Activated T-helper 1 cell treated with anti-CD3 and anti-CD28 coated beads, Interleukin-2, amount 50 U/mL, for 16 hours (primary cell): Measurements from ENCODE around the gene NTRK2.

ENCODE experiments used
- DNase-seq, 2 donors: peaks; one replicate each; pipeline ENCODE4 v3.0.0-alpha.2; 2020; ENCODE audit warnings: low read depth in 1 of 2, low spot score in 1 of 2

Gene NTRK2

DNA sequence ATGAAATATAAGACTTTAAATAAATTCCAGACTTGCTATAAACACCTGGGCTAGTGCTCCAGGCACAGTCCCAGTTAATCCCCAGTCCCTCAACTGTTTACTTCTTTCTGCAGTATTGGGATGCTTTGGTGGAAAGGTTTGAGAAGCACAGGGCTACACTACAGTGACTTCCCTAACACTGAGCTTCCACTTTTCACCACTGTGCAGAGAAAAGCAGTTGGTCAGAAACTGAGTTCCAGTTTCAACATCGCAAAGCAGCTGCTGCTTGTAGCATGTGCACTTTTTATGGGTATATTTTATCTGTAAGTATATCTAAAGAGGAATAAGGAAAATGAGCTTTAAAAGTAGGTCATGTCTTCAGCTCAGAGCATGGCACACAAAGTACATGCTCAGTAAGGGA is 339.7 kb downstream of the NTRK2 start:
- no peak for DNase-seq

DNA sequence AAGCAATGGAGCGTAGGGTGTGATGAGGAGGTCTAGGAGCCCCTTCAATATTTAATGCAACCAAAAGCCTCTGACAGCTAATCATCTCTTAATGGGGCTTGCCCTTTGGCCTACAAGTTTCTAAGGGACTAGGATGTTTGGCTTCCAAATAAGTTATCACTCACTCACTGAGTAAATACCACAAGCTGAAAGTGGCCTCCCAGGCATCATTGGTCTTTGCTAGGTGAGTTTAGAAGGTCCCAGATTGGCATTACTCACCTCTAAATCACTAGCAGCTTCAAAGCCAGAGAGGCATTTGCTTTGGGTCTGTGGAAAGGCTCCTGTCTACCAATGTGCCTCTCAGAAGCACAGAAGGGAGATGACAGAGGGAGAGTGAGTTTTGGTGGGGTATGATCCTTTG is 344.2 kb downstream of the NTRK2 start:
- DNase-seq = no peak

DNA sequence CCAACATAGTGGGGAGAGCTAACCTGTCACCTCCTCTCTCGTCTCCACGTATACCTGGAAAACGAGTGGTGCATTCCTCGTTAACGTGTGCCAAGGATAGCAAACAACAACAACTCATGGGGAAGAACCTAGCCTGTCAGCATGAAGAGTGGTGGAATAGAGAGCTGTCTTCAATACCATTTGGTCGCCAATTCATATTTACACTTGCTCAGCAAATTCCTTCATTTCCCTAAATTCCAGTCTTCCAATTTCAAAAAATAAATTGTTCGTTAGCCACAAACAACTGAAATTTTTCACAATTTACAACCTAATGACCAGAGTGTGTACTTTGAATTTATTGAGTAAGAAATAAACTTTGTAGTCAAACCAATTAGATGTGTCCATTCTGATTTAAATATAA is 344.8 kb downstream of the NTRK2 start:
- DNase-seq = no peak

DNA sequence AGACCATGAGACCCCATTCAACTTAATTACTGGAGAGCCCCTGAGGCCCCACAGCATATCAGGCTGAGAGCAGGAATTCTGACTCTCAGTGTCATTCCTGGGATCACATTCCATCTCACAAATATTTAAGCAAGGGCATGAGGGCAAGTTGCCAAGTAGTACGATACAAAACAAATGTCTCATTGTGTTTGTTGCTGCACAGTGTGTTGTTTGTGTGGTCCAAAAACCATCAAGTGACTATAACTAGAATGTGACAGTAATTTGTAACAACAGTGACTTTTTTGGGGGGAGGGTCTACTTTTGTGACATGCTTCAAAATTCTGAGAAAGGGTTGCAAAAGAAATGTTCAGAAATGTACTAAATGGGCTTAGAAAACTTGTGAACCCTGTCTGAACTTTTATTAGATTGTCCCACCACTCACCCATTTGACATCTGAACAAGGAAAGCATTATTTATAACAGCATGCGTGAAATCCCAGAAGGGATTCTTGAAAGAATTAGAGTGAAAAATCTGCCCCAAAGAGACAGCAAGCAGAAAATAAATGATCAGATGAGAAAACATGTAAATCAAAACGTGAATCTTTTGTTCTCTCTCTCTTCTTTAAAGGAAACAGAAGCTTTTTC is 347.0 kb downstream of the NTRK2 start:
- no peak for DNase-seq

DNA sequence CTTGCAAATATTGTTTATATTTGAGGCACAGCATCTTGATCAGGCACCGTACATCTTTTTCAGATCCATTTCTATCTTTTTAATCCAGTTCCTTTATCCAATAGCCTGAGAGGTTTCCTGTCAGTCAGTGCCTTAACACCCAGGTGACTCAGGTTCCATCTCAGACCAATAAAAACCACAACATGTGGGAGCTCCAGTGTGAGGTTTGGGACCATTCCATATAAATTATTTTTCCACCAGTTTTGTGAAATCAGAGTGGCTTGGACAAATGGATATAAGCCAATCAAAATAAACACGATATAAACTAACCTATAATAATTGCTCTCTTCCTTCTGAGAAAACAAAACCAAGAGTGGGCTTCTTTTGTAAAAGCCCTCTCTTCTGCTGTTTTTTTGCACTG is 351.3 kb downstream of the NTRK2 start:
- DNase-seq = no peak

DNA sequence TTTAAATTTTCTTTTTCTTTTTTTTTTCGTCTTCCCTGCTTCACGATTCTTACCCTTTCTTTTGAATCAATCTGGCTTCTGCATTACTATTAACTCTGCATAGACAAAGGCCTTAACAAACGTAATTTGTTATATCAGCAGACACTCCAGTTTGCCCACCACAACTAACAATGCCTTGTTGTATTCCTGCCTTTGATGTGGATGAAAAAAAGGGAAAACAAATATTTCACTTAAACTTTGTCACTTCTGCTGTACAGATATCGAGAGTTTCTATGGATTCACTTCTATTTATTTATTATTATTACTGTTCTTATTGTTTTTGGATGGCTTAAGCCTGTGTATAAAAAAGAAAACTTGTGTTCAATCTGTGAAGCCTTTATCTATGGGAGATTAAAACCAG is 352.2 kb downstream of the NTRK2 start:
- DNase-seq = no peak

DNA sequence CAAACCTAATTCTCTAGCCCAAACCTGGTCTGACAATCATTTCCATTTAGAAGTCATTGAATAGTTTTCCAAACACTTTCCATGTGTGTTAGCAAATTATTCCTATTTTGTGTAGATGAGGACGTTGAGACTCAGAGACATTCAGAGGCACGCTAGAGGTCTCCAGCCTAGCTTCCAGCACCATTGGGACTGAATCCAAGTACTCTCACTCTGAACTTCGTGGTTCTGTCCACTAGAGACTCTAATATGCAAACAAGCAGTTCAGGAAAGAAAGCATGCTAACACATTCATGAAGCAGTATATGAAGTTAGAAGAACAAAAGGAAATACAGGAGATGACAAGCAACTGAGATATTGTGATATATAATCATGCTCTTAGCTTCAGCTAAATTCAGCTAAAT is 354.8 kb downstream of the NTRK2 start:
- no peak for DNase-seq

DNA sequence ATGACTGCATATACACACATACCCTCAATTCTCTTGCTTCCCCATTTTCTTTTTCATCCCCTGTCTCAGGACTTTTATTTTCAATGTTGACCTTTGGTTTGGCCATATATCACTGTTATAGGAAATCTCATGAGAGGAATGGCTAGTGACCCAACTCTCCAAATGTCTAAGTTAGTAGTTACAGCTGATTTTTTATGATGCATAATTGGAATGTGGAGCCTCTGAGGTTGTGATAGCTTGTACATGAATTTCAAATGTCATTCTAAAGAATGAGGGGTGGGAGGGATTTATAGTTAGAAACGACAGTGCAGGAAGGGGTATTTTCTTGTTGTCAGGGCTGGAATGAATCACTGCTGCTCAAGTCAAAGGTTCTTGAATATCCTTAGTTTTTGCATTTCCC is 356.1 kb downstream of the NTRK2 start:
- no peak for DNase-seq

DNA sequence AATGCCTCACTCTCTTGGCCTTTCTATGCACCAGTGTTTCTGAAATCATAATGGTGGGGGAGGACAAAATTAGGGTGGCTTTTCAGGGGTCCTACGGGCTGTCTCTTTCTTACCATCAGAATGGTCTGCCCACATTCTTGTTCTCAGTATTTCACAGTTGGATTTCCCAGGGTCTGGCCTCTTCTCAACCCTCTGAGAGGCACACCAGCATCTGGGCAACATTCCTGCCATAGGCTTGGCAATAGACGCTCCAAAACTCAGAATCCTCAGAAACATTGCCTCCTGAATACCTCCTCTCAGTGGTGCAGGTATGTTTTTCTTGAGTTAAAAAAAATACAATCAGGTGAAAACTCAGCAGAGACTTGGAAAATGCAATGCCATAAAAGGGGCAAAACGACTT is 358.3 kb downstream of the NTRK2 start:
- DNase-seq = no peak

DNA sequence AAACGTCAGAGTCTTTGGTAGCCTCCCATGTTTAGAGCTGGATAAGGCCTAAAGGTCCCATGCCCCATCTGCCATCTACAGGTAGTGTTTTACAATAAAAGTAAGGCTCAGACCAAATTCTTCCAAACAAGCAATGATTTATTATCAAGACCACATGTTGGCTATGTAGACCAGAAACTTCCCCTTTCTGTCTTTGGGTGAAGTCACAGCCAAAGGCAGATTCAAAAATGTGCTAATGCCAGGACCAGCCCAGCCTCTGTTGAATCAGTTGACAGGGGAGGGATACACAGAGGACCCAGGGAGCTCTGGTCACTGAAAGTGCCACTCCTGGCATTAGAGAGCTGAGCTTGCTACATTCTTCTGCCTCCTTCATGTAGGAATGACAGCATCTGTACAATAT is 360.8 kb downstream of the NTRK2 start:
- no peak for DNase-seq

DNA sequence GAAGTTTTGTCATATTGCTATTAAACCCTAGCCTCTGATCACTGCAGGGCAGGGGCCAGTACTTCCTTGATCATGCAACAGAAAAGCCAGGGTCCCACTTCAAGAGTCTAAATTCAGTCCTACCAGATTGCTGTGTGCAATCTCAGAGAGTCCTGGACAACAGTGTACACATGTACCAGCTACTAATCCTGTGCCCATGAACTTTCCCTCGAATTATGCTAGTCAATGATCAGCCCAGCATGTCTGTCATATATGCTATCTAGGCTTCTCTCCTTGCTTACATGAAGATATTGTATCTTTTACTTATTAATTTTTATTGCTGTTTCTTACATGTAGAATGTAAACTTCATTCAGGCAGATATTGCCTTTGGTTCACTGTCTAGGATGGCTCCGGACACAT is 367.0 kb downstream of the NTRK2 start:
- no peak for DNase-seq

DNA sequence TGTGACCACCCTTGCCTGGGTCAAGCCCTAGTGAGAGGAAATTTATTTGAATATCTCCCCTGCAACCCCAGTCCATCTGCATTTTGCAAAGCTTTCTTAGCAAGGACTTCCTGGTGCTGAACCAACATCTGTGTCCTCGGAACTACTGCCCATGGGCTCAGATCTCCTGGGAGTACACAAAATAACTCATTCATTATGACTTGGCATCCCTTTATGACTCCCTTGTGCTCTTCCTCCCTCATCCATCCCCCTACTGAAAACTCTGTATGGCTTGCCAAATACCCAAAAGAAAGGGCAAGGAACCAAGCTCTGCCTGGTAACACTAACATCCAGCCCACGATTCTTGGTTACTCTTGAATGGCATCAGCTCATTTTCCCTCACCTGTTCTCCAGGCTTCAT is 368.5 kb downstream of the NTRK2 start:
- no peak for DNase-seq

DNA sequence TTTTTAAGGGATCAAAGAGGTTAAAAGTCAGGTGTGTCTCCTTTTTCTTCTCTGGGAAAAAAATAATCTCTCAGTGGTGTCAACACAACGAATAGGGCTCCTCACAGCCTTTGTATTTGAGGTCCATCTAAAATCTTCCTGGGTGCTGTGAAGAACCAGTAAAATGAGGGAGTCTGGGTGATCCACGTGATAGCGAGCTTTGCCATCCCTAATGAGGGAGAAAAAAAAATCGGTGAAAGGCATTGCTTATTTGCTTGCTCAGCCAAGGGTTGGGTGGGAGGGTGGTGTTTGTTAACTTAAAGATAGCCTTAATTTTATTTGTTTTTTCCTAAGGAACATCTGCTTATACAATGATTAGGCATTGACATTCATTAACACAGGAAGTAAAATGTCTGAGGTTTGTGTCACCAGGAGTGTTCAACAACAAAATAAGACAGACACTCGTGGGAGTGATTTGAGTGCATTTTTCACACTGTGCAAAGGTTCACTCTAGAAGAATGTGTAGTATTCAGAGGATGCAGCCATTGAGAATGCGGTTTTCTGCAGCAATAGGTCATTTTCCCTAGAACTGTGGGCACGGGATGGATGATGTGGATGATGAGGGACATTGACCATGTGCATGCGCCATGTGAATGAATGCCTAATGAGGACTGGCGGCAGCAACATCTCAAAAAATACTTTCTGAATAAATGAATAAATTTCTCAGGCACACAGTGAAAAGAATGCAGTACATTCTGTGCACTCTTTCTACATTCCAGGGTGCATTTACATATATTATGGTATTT is 369.5 kb downstream of the NTRK2 start:
- DNase-seq = no peak

DNA sequence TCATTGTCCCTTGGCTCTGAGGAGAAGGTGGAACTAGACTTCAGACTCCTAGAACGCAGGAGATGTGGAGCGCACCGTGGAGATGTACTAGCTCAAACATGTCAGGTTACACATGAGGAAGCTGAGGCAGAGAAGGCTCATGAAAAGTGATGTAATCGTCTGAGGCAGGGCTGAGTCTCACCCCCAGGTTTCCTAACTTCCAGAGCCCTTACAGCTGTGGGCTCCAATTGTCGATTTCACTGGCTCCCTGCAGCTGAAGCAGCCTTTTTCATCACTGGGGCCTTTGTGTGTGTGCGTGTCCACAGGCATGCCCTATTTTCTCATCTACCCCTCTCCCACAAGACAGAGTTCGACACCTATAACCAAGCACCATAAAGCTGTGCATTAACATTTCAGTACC is 370.6 kb downstream of the NTRK2 start:
- no peak for DNase-seq

DNA sequence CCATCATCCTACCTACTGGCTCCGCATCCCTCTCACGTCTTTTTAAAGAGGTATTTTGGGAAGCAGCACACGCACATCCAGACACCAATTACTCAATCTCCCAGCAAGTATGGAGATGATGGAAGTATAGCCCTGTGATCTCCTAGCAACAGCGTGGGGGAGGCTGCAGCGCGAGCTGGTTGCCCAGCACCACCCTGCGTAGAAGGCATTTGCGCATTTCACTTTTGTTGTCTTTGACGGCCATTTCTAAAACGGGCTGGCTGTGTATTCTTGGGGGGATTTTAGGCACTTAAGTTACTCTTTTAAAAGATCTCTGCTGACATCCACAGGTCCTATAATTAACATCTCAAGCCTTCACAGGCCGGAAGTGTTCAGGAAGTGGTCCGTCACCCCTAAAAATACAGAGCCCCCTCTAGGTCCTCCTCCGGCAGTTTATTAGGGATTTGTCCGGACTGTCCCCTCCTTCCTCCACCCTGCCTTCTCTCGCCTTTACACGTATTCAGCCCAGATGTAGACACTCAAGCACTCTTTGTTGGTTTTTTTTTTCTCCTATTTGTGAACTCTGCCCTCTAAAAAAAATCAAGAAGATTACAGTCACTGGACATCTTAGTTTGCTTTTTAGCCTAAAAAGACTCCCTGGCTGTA is 371.4 kb downstream of the NTRK2 start:
- no peak for DNase-seq

DNA sequence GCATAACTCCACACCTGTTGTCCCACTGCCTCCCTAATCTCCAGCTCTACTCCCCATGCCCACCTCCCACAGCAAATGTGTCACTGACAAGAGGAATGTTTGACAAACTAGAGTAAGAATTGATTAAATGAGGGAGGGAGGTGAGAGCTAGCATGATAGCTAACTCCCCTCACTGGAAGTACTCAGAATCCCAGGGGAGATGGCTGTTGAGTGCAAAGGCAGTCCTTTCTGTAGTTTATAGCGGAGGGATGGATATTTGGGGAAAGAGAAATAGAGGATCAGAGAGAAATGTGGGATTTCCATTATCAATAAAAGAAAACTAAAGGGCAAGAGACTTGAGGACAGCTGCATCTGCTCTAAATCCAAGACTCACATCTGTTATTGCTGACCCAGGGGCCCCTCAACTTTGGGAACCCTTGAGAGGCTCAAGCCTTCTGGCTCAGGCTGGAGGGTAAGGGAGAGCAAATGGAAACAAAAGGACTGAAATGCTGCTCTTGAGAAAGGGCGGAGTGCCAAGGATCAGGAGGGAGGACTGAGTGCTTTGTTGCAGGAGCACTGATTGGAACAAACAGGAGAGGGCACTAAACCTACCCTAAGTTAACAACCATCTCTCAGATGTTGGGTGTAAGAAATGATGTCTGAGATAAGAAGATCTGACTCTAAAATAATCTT is 372.1 kb downstream of the NTRK2 start:
- no peak for DNase-seq

DNA sequence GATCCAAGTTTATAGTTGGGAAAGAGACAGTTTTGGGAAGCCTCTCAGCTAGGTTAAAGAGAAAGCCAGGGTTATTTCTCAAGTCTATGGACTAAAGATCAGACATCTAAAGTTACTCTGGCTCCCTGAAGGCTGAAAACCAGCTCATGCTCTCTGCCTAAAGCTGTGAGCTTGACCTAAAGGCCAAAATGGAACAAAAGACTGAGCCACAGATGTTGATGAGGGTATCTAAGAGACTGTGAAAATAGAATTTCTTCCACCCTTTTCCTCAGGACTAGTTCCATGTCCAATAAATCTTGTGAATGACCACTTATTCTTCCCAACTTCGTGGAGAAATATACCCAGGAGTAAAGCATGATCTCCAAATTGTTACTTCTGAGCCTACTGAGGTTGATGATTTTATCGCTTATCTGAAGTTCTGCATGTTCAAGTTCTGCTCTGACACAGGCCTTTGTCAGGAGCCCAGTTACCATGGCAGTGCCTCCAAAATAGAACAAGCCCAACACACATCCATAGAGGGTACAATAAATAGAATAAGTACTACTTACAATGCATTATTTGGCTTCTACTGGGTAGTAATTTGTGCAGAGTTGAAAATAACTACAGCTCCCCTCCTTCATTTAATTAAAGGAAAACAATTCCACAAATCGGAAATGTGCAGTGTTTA is 373.6 kb downstream of the NTRK2 start:
- DNase-seq = no peak

DNA sequence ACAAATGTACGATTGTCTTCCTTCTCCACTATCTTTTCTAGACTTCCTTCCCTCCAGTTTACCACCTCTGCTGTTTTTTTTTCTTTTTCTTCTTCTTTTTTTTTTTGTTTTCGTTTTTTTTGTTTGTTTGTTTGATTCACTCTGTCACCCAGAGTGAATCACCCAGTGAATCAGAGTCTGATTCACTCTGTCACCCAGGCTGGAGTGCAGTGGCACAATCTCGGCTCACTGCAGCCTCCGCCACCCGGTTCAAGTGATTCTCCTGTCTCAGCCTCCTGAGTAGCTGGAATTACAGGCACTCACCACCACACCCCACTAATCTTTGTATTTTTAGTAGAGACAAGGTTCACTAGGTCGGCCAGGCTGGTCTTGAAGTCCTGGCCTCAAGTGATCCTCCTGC is 375.7 kb downstream of the NTRK2 start:
- DNase-seq = no peak

DNA sequence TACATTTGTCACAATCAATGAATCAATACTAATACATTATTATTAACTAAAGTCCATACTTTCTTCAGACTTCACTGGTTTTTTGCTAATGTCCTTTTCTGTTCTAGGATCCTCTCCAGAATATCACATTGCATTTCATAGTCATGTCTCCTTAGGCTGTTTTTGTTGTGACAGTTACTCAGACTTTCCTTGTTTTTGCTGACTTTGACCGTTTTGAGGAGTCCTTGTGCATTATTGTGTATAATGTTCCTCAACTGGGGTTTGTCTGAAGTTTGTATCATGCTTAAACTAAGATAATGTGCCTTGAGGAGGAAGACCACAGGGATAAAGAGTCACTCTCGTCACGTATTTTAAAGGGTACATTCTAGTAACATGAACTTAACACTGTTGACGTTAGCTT is 376.9 kb downstream of the NTRK2 start:
- DNase-seq = no peak

DNA sequence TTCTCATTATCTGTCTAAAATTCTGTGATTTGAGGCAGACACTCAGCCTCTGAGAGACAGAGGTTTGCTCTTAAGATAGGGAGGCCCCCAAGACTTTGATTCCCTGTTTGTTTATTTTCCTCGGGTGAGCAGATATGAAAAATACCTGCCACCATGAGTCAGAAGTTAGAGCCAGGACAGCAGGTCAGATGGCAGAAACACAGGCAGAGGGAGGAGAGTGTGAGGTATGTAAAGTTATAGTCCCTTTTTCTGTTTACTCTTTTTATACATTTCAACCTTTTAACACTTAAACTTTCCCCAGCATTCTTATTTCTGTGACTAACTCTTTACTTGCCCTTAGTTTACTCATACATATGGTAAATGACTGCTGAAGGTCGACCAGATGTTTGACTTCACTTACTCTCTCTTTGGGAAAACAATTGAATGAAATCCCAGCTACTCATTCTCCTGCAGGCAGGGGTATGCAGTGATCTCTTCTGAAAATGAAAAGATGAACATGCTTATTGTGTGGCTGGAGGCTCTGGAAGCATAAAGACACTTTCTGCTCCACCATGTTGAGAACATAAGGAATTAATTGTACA is 383.8 kb downstream of the NTRK2 start:
- no peak for DNase-seq

DNA sequence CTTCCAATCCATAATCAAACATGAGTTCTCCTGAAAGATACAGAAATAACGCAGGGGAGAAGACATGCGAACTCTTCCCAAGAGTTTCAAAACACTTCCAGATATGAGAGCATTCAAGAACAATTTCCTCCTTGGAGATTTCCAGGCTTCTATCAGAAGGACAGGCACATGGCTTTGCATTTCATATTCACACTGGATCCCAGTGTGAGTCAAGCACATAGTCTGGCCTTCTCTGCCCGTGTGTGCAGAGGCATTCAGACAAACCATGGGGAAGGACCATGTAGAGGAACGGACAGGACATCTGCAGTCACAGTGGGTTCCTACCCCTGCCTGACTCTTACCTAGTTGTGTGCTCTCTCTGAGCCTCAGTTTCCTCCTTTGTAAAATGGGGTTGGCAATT is 384.5 kb downstream of the NTRK2 start:
- no peak for DNase-seq
